ENCODE measurements around the gene ZC3H4.

DNA sequence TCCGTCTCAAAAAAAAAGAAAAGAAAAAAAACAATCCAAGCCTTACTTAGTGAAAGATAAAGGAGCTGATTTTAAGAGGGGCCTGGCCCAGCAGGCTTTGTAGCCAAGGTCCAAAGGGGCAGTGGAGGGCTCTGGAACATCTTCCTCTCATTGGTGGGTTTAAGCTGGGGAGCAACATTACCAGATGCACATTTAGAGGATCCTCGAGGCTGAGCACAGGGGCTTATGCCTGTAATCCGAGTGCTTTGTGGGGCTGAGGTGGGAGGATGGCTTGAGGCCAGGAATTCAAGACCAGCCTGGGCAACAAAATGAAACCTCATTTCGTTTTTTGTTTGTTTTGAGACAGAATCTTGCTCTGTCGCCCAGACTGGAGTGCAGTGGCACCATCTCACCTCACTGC, 57.2 kb downstream of the ZC3H4 start:
- TF ChIP-seq, protein P1, sequence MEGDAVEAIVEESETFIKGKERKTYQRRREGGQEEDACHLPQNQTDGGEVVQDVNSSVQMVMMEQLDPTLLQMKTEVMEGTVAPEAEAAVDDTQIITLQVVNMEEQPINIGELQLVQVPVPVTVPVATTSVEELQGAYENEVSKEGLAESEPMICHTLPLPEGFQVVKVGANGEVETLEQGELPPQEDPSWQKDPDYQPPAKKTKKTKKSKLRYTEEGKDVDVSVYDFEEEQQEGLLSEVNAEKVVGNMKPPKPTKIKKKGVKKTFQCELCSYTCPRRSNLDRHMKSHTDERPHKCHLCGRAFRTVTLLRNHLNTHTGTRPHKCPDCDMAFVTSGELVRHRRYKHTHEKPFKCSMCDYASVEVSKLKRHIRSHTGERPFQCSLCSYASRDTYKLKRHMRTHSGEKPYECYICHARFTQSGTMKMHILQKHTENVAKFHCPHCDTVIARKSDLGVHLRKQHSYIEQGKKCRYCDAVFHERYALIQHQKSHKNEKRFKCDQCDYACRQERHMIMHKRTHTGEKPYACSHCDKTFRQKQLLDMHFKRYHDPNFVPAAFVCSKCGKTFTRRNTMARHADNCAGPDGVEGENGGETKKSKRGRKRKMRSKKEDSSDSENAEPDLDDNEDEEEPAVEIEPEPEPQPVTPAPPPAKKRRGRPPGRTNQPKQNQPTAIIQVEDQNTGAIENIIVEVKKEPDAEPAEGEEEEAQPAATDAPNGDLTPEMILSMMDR (IDR thresholded peaks at IDR 0.05), result no peak
- TF ChIP-seq EZH2 (IDR thresholded peaks at IDR 0.05; ENCODE audit: borderline replicate concordance, insufficient read depth, low read depth, low read length, poor library complexity, severe bottlenecking), result no peak
